ENCODE results near the gene MEIKIN. TPM values are rescaled to one million over a fixed set of nuclear protein-coding genes. Genes with fewer than 3 reads are reported as not detected.

The MEIKIN gene
- total and polyA plus RNA-seq, 2 of the 13 experiments (the other 11 are each of a cell fraction or from before 2014, with no cell fraction given): not detected

GRCh38 chr5:131796793-131797693, 148.4 kb downstream of the MEIKIN start, which contains the start of gene FNIP1 (continued):
- no peak for TF ChIP-seq FUBP1 (CRISPR knock-in tag; IDR thresholded peaks at IDR 0.05; ENCODE audit: borderline replicate concordance)
- TF ChIP-seq ZNF282 (IDR thresholded peaks at IDR 0.05; ENCODE audit: partially characterized antibody): no peak
- TF ChIP-seq ZNF75D (CRISPR knock-in tag; IDR thresholded peaks at IDR 0.05; ENCODE audit: borderline replicate concordance): no peak
- peak; percentile 56 for TF ChIP-seq BORCS8-MEF2B (CRISPR knock-in tag; IDR thresholded peaks at IDR 0.05)
- no peak for TF ChIP-seq ZFP36 (IDR thresholded peaks at IDR 0.05; ENCODE audit: borderline replicate concordance, low read depth, low read length, partially characterized antibody)
- TF ChIP-seq BCLAF1 (IDR thresholded peaks at IDR 0.05): no peak
- peak; percentile 15; the same call in 1 of the 2 replicates for TF ChIP-seq ONECUT2 (CRISPR knock-in tag; IDR thresholded peaks at IDR 0.05)
- TF ChIP-seq BRD4 (CRISPR knock-in tag; IDR thresholded peaks at IDR 0.05): peak; percentile 25; the same call in 1 of the 2 replicates
- peak; percentile 83 for TF ChIP-seq KMT2B (CRISPR knock-in tag; IDR thresholded peaks at IDR 0.05)
- TF ChIP-seq ZHX2 (IDR thresholded peaks at IDR 0.05; ENCODE audit: low read depth): no peak
- TF ChIP-seq ZHX2 (CRISPR knock-in tag; IDR thresholded peaks at IDR 0.05; ENCODE audit: borderline replicate concordance): 0 out of 2 replicates have a peak, but pooled peaks have one; percentile 38
- peak; percentile 85 for TF ChIP-seq ZNF501 (CRISPR knock-in tag; IDR thresholded peaks at IDR 0.05)
- no peak for TF ChIP-seq SOX6 (IDR thresholded peaks at IDR 0.05)
- TF ChIP-seq SOX6 (CRISPR knock-in tag; IDR thresholded peaks at IDR 0.05): peak; percentile 82; the same call in 1 of the 2 replicates
- no peak for TF ChIP-seq NCOA5 (CRISPR knock-in tag; IDR thresholded peaks at IDR 0.05)
- TF ChIP-seq ZNF746 (CRISPR knock-in tag; IDR thresholded peaks at IDR 0.05): peak; percentile 82; the same call in 1 of the 2 replicates
- no peak for TF ChIP-seq ZFYVE20 (CRISPR knock-in tag; IDR thresholded peaks at IDR 0.05; ENCODE audit: borderline replicate concordance, low read depth)
- TF ChIP-seq ZFP1 (CRISPR knock-in tag; IDR thresholded peaks at IDR 0.05): no peak; the same call in 1 of the 2 replicates
- TF ChIP-seq ESRRA (CRISPR knock-in tag; IDR thresholded peaks at IDR 0.05; ENCODE audit: low read depth): 0 out of 2 replicates have a peak, but pooled peaks have one; percentile 67
